PC-9 (cell line): ENCODE results near the gene TMEFF2. TPM values are rescaled to one million over a fixed set of nuclear protein-coding genes. Genes with fewer than 3 reads are reported as not detected.
A peak's percentile ranks its signal among the peaks of the same experiment; 100 is the strongest.

Experiments
- BruUV-seq: library from RNA; stranded (reverse); fragments of 400-500 nt; replicated peaks from 2 replicates; lab custom pipeline; 2021; lab: Mats Ljungman, UMichigan
- CTCF ChIA-PET: fragments of 300-600 bp; sonication (Branson Sonifier 250); formaldehyde crosslinking; loops from one replicate; lab custom pipeline; 2022; ENCODE audit warnings: antibody characterized with exemption; lab: Charles Lee
- POLR2A ChIA-PET: fragments of 300-600 bp; sonication (Branson Sonifier 250); formaldehyde crosslinking; loops from one replicate; lab custom pipeline; 2022; ENCODE audit warnings: antibody characterized with exemption; ENCODE audit not compliant: unreplicated experiment; lab: Charles Lee
- DNase-seq, 2 experiments: peaks; one replicate each; pipeline versions ENCODE4 v3.0.0 to v3.0.0-alpha.2; 2015 to 2022; ENCODE audit warnings: mixed read lengths in 1 of 2
- H2AFZ ChIP-seq: fragments of 200-600 bp; sonication (generic); 2 replicates; pipeline ENCODE4 v1.8.1; 2017; ENCODE audit warnings: antibody characterized with exemption
- H3F3A ChIP-seq: fragments of 200-600 bp; sonication (generic); 2 replicates; pipeline ENCODE4 v1.8.1; 2017; ENCODE audit warnings: antibody characterized with exemption, mild to moderate bottlenecking, low read depth; ENCODE audit not compliant: insufficient read depth
- H3K27ac ChIP-seq: fragments of 200-600 bp; sonication (generic); 2 replicates; pipeline ENCODE4 v1.6.1; 2016; ENCODE audit warnings: mixed run types
- H3K27me3 ChIP-seq: fragments of 200-600 bp; sonication (generic); 2 replicates; pipeline ENCODE4 v1.6.1; 2016; ENCODE audit warnings: low read depth, mixed run types; ENCODE audit not compliant: insufficient read depth
- H3K36me3 ChIP-seq: fragments of 200-600 bp; sonication (generic); 2 replicates; pipeline ENCODE4 v1.6.1; 2016; ENCODE audit warnings: low read depth, mixed run types
- H3K4me1 ChIP-seq: fragments of 200-600 bp; sonication (generic); replicated peaks from 2 replicates; pipeline ENCODE4 v1.6.1; 2016; ENCODE audit warnings: mixed run types; ENCODE audit not compliant: insufficient read depth
- H3K4me2 ChIP-seq: fragments of 200-600 bp; sonication (generic); 2 replicates; pipeline ENCODE4 v1.6.1; 2017; ENCODE audit warnings: mixed run types
- H3K4me3 ChIP-seq: fragments of 200-600 bp; sonication (generic); 2 replicates; pipeline ENCODE4 v1.6.1; 2016; ENCODE audit warnings: mixed run types
- H3K79me2 ChIP-seq: fragments of 200-600 bp; sonication (generic); 2 replicates; pipeline ENCODE4 v1.6.1; 2017; ENCODE audit warnings: low read depth, mixed run types
- H3K9me2 ChIP-seq: fragments of 200-600 bp; sonication (generic); 2 replicates; pipeline ENCODE4 v1.8.1; 2017; ENCODE audit warnings: mild to moderate bottlenecking; ENCODE audit not compliant: insufficient read depth
- H3K9me3 ChIP-seq: fragments of 200-600 bp; sonication (generic); 2 replicates; pipeline ENCODE4 v1.8.1; 2016; ENCODE audit warnings: low read depth; ENCODE audit not compliant: insufficient read depth
- H4K20me1 ChIP-seq: fragments of 200-600 bp; sonication (generic); 2 replicates; pipeline ENCODE4 v1.8.1; 2017; ENCODE audit not compliant: insufficient read depth
- CTCF ChIP-seq: fragments of 200-600 bp; sonication (generic); conservative IDR thresholded peaks from 2 replicates; pipeline ENCODE4 v1.6.1; 2017; ENCODE audit warnings: mixed run types, antibody characterized with exemption, mild to moderate bottlenecking, moderate library complexity
- EZH2 ChIP-seq: fragments of 200-600 bp; sonication (generic); IDR thresholded peaks from 2 replicates; pipeline ENCODE4 v1.8.0; 2017; ENCODE audit warnings: antibody characterized with exemption, low read depth
- intact Hi-C: fragments of 100-400 bp; cut with micrococcal nuclease; formaldehyde crosslinking; loops from one replicate; pipeline ENCODE4 v1.10.0; 2022; ENCODE audit not compliant: unreplicated experiment
- total RNA-seq: library from RNA; stranded (reverse); gene quantifications from 2 replicates; pipeline ENCODE4 v1.2.3, GENCODE V29; 2021

TMEFF2 gene
- total RNA-seq, 1 experiment from 2014 or later = not detected

- H3F3A ChIP-seq = no peaks in the 10 kb centered on the region
- H4K20me1 ChIP-seq = no peaks in the 10 kb centered on the region
- H3K4me2 ChIP-seq = no peak overlapping the region
- H3K79me2 ChIP-seq = no peaks in the 10 kb centered on the region
- H3K36me3 ChIP-seq = no peaks in the 10 kb centered on the region
- H3K27me3 ChIP-seq = no peaks in the 10 kb centered on the region
- POLR2A ChIA-PET = no interaction called here
- no peak overlapping the region for H2AFZ ChIP-seq
- no peak for DNase-seq
- H3K27ac ChIP-seq = no peak overlapping the region
- CTCF ChIA-PET = no interaction called here
- intact Hi-C loops = no loop called here
- H3K4me3 ChIP-seq = no peak overlapping the region
- no TSS peak for BruUV-seq
- no peaks in the 10 kb centered on the region for H3K9me2 ChIP-seq
- no peaks in the 10 kb centered on the region for H3K4me1 ChIP-seq
- no peak for TF ChIP-seq EZH2
- no peak for TF ChIP-seq CTCF
- H3K9me3 ChIP-seq = no peaks in the 10 kb centered on the region
These were observed 7.6 kb upstream of the TMEFF2 start for GRCh38 chr2:192202373-192202772.

- no peak overlapping the region for H3K4me2 ChIP-seq
- H3K79me2 ChIP-seq = no peaks in the 10 kb centered on the region
- H3K4me1 ChIP-seq = no peaks in the 10 kb centered on the region
- no peak for TF ChIP-seq EZH2
- TF ChIP-seq CTCF = no peak
- CTCF ChIA-PET = no interaction called here
- H3K9me3 ChIP-seq = no peaks in the 10 kb centered on the region
- no peaks in the 10 kb centered on the region for H3F3A ChIP-seq
- H4K20me1 ChIP-seq = no peaks in the 10 kb centered on the region
- H3K27me3 ChIP-seq = no peaks in the 10 kb centered on the region
- H3K27ac ChIP-seq = no peak overlapping the region
- no peaks in the 10 kb centered on the region for H3K9me2 ChIP-seq
- H3K36me3 ChIP-seq = no peaks in the 10 kb centered on the region
- intact Hi-C loops = no loop called here
- POLR2A ChIA-PET = no interaction called here
- no TSS peak for BruUV-seq
- no peak for DNase-seq
- no peak overlapping the region for H3K4me3 ChIP-seq
- H2AFZ ChIP-seq = no peak overlapping the region
These were observed 6.4 kb upstream of the TMEFF2 start for GRCh38 chr2:192201116-192201515.

- no peak overlapping the region for H3K4me3 ChIP-seq
- H2AFZ ChIP-seq = no peak overlapping the region
- H3K27me3 ChIP-seq = no peaks in the 10 kb centered on the region
- H3F3A ChIP-seq = no peaks in the 10 kb centered on the region
- no peak overlapping the region for H3K4me2 ChIP-seq
- BruUV-seq = no TSS peak
- H3K79me2 ChIP-seq = no peaks in the 10 kb centered on the region
- intact Hi-C loops = no loop called here
- H3K36me3 ChIP-seq = no peaks in the 10 kb centered on the region
- peak; percentile 43; the same call in 1 of the 2 replicates for TF ChIP-seq CTCF
- no peak for TF ChIP-seq EZH2
- no peaks in the 10 kb centered on the region for H3K9me2 ChIP-seq
- H3K27ac ChIP-seq = no peak overlapping the region
- ChIA-PET CTCF (no interaction called here), POLR2A (no interaction called here)
- no peak for DNase-seq
- no peaks in the 10 kb centered on the region for H3K9me3 ChIP-seq
- H3K4me1 ChIP-seq = no peaks in the 10 kb centered on the region
- no peaks in the 10 kb centered on the region for H4K20me1 ChIP-seq
These were observed 2.6 kb upstream of the TMEFF2 start for GRCh38 chr2:192197357-192197756.
